KMS-11 (cell line): ENCODE results near the gene IL3RA.

Experiments
- H2AFZ ChIP-seq: fragments of 200-600 bp; sonication (generic); 2 replicates; pipeline ENCODE4 v1.6.1; 2016; ENCODE audit warnings: antibody characterized with exemption, mixed run types, low read depth
- H3K27ac ChIP-seq: fragments of 200-600 bp; sonication (generic); 2 replicates; pipeline ENCODE4 v1.6.1; 2016; ENCODE audit warnings: mild to moderate bottlenecking, mixed run types
- H3K27me3 ChIP-seq: fragments of 200-600 bp; sonication (generic); 2 replicates; pipeline ENCODE4 v1.6.1; 2017; ENCODE audit warnings: mild to moderate bottlenecking, low read depth, mixed run types, moderate library complexity; ENCODE audit not compliant: insufficient read depth
- H3K36me3 ChIP-seq: fragments of 200-600 bp; sonication (generic); 2 replicates; pipeline ENCODE4 v1.6.1; 2017; ENCODE audit warnings: mild to moderate bottlenecking, mixed run types; ENCODE audit not compliant: insufficient read depth
- H3K4me1 ChIP-seq: fragments of 200-600 bp; sonication (generic); 2 replicates; pipeline ENCODE4 v1.6.1; 2016; ENCODE audit warnings: mild to moderate bottlenecking, low read depth, mixed run types; ENCODE audit not compliant: poor library complexity, severe bottlenecking
- H3K4me2 ChIP-seq: fragments of 200-600 bp; sonication (generic); 2 replicates; pipeline ENCODE4 v1.7.0; 2016; ENCODE audit warnings: mild to moderate bottlenecking, mixed run types
- H3K4me3 ChIP-seq: fragments of 200-600 bp; sonication (generic); IDR thresholded peaks from 2 replicates; pipeline ENCODE4 v1.6.1; 2017; ENCODE audit warnings: low read depth, low read length, mixed read lengths; ENCODE audit not compliant: insufficient read depth
- H3K79me2 ChIP-seq: fragments of 200-600 bp; sonication (generic); 2 replicates; pipeline ENCODE4 v1.6.1; 2016; ENCODE audit warnings: low read depth, mixed run types; ENCODE audit not compliant: insufficient read depth
- H3K9ac ChIP-seq: fragments of 200-600 bp; sonication (generic); 2 replicates; pipeline ENCODE4 v1.6.1; 2016; ENCODE audit warnings: mild to moderate bottlenecking, mixed run types
- H4K20me1 ChIP-seq: fragments of 200-600 bp; sonication (generic); 2 replicates; pipeline ENCODE4 v1.6.1; 2016; ENCODE audit warnings: mild to moderate bottlenecking, mixed run types; ENCODE audit not compliant: insufficient read depth
- TF ChIP-seq, protein P1 (sequence below): fragments of 200-600 bp; sonication (generic); conservative IDR thresholded peaks from 2 replicates; pipeline ENCODE4 v1.6.1; 2017; ENCODE audit warnings: low read depth, mild to moderate bottlenecking, antibody characterized with exemption, low read length, moderate library complexity, mixed read lengths

The IL3RA gene

DNA sequence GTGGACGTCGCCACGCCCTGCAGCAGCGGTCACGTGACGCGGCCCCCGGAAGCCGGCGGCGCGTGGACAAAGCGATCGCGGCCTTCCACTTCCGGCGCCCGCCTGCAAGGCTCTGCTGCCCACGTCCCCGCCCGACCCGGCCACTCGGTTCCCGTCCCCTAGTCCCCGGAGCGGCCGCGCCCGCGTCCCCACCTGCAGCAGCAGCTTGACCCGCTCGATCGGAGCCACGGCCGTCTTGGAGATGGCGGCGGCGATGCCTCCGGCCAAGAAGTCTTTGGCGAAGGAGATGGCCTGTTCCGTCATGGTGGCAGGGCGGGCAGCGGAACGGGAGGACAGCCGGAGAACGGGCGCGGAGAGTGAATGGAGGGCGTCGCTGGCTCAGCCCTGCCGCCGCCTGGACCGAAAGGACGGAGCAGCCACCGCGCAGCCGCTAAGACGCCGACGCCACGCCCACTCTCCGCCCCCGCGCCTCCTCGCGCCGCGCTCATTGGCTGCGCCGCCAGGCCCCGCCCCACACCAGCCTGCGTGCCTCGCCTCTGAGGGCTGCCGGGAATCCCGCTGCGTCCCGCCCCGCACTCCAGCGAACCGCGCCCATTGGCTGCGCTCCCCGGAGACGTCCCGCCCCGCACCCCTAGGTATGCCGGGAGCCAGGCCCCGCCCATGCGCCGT is 55.3 kb downstream of the IL3RA start, which contains the start of gene SLC25A6:
Gene SLC25A6 (minus strand): TSS at position 407 of the 669 bp plus-strand sequence. CDS start 104 bp downstream, at position 303.
- Histone ChIP-seq H4K20me1 (peaks cover 14% of the 10 kb centered on the region; the same call in 1 of the 2 replicates), H3K27me3 (no peaks in the 10 kb centered on the region), H3K4me2 (peak within 1 kb of the TSS; percentile 68; the same call in 1 of the 2 replicates), H3K4me3 (no peak within 1 kb of the TSS), H3K9ac (peak within 1 kb of the TSS; percentile 98), H3K36me3 (no peaks in the 10 kb centered on the region; the same call in 1 of the 2 replicates), H3K4me1 (peaks cover 6% of the 10 kb centered on the region), H3K79me2 (peaks cover 33% of the 10 kb centered on the region), H3K27ac (peak within 1 kb of the TSS; percentile 95), H2AFZ (peak within 1 kb of the TSS; percentile 18; the same call in 1 of the 2 replicates)
- TF ChIP-seq, protein P1, sequence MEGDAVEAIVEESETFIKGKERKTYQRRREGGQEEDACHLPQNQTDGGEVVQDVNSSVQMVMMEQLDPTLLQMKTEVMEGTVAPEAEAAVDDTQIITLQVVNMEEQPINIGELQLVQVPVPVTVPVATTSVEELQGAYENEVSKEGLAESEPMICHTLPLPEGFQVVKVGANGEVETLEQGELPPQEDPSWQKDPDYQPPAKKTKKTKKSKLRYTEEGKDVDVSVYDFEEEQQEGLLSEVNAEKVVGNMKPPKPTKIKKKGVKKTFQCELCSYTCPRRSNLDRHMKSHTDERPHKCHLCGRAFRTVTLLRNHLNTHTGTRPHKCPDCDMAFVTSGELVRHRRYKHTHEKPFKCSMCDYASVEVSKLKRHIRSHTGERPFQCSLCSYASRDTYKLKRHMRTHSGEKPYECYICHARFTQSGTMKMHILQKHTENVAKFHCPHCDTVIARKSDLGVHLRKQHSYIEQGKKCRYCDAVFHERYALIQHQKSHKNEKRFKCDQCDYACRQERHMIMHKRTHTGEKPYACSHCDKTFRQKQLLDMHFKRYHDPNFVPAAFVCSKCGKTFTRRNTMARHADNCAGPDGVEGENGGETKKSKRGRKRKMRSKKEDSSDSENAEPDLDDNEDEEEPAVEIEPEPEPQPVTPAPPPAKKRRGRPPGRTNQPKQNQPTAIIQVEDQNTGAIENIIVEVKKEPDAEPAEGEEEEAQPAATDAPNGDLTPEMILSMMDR, result no peak

DNA sequence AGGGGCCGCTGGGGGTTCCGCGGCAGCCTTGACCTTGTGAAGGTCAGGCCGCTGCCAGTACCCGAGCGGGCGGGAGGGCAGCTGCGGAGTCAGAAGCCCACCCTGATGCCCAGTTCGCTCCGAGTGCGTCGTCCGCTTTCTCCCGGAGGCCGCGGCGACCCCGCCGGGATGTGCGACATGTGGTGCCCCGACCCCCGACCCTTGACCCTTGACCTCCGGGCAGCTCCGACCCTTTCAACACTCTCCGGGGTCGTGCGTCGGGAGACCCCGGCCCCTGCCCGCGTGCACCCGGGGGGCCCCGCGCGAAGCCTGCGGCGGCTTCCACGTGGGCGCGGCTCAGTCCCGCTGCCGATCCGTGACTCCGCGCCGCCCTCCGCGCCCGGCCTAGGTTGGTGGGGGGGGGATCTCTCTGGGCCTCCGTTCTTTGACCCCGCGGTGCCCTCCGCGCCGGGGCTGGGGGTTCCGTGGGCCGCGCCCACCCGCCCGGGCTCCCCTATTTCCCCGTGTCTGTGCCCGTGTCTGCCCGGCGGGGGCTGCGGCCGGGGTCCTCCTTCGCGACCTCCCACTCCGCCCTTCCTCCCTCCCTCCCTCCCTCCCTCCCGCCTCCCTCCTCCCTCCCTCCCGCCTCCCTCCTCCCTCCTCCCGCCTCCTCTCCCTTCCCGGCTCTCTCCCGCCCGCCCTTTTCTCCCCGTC is 55.9 kb downstream of the IL3RA start:
- no peak overlapping the region for H3K4me3 ChIP-seq
- peak overlapping the region; percentile 95 for H3K27ac ChIP-seq
- H3K4me1 ChIP-seq, result peaks cover 6% of the 10 kb centered on the region
- no peaks in the 10 kb centered on the region; the same call in 1 of the 2 replicates for H3K36me3 ChIP-seq
- no peak overlapping the region; the same call in 1 of the 2 replicates for H3K4me2 ChIP-seq
- peaks cover 33% of the 10 kb centered on the region for H3K79me2 ChIP-seq
- H3K9ac ChIP-seq, result peak overlapping the region; percentile 98
- TF ChIP-seq, protein P1, result no peak
- H4K20me1 ChIP-seq, result peaks cover 14% of the 10 kb centered on the region; the same call in 1 of the 2 replicates
- no peak overlapping the region; the same call in 1 of the 2 replicates for H2AFZ ChIP-seq
- no peaks in the 10 kb centered on the region for H3K27me3 ChIP-seq

GRCh38 chrX:1393871-1394615 is 57.5 kb downstream of the IL3RA start:
- TF ChIP-seq, protein P1, result no peak
- Histone ChIP-seq H3K27me3 (no peaks in the 10 kb centered on the region), H3K9ac (no peak overlapping the region), H3K4me2 (peak overlapping the region; percentile 45; the same call in 1 of the 2 replicates), H3K27ac (no peak overlapping the region), H3K79me2 (peaks cover 25% of the 10 kb centered on the region), H3K4me3 (no peak overlapping the region), H3K4me1 (peaks cover 6% of the 10 kb centered on the region), H2AFZ (no peak overlapping the region), H4K20me1 (peaks cover 10% of the 10 kb centered on the region; the same call in 1 of the 2 replicates), H3K36me3 (no peaks in the 10 kb centered on the region)

GRCh38 chrX:1394731-1395501 is 58.3 kb downstream of the IL3RA start:
- Histone ChIP-seq H3K36me3 (no peaks in the 10 kb centered on the region), H3K79me2 (peaks cover 16% of the 10 kb centered on the region), H3K27ac (no peak overlapping the region), H2AFZ (no peak overlapping the region), H3K27me3 (no peaks in the 10 kb centered on the region), H3K4me2 (no peak overlapping the region), H4K20me1 (peaks cover 10% of the 10 kb centered on the region; the same call in 1 of the 2 replicates), H3K9ac (no peak overlapping the region), H3K4me1 (peaks cover 6% of the 10 kb centered on the region), H3K4me3 (no peak overlapping the region)
- TF ChIP-seq, protein P1, result no peak
